Measurements from ENCODE around the gene SPATA17. TPM values are rescaled to one million over a fixed set of nuclear protein-coding genes. Genes with fewer than 3 reads are reported as not detected.

Gene SPATA17
- total RNA-seq, 1 experiment from 2014 or later, result not detected

DNA sequence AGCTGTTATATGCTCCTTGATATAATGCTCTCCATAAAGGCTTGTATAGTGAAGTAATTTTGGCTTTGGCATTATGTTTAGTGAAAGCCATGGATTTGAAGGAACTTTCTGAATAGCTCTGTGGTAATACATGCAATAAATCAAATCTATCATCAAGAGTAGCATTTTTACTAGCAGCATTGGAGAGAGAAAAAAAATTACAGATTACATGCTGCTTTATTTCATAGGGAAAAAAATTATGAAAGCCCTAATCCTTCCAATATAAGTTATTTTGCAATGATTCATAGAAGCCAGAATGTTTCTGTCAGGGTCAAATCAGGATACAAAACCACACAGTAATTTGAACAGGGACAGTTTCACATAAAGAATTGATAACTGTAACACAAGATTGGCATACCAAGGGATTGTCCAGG lies 250.0 kb downstream of the SPATA17 start:
- DNase-seq (ENCODE audit: low spot score), result no peak
- CTCF ChIA-PET, result no interaction called here
- POLR2A ChIA-PET (ENCODE audit: low non-redundant PET), result no interaction called here
- Histone ChIP-seq H3K4me1 (ENCODE audit: insufficient read depth, low read length, poor library complexity, severe bottlenecking) (no peaks in the 10 kb centered on the region), H3K4me3 (ENCODE audit: low read depth, low read length, poor library complexity, severe bottlenecking) (no peak overlapping the region), H3K27me3 (replicated peaks; ENCODE audit: insufficient read depth, low read depth, low read length, poor library complexity) (peaks cover 9% of the 10 kb centered on the region), H3K9me3 (ENCODE audit: low read depth, low read length, poor library complexity, severe bottlenecking) (no peaks in the 10 kb centered on the region), H3K27ac (ENCODE audit: low read depth, low read length, poor library complexity, severe bottlenecking) (no peak overlapping the region), H3K36me3 (ENCODE audit: insufficient read depth, low read length, poor library complexity, severe bottlenecking) (no peaks in the 10 kb centered on the region)
- no TSS peak for BruUV-seq (replicated peaks)
- no peak for TF ChIP-seq EZH2 (IDR thresholded peaks at IDR 0.05; ENCODE audit: borderline replicate concordance, low read depth, low read length, poor library complexity, severe bottlenecking)
- TF ChIP-seq, protein P1, sequence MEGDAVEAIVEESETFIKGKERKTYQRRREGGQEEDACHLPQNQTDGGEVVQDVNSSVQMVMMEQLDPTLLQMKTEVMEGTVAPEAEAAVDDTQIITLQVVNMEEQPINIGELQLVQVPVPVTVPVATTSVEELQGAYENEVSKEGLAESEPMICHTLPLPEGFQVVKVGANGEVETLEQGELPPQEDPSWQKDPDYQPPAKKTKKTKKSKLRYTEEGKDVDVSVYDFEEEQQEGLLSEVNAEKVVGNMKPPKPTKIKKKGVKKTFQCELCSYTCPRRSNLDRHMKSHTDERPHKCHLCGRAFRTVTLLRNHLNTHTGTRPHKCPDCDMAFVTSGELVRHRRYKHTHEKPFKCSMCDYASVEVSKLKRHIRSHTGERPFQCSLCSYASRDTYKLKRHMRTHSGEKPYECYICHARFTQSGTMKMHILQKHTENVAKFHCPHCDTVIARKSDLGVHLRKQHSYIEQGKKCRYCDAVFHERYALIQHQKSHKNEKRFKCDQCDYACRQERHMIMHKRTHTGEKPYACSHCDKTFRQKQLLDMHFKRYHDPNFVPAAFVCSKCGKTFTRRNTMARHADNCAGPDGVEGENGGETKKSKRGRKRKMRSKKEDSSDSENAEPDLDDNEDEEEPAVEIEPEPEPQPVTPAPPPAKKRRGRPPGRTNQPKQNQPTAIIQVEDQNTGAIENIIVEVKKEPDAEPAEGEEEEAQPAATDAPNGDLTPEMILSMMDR (conservative IDR thresholded peaks at IDR 0.05; ENCODE audit: low read depth, low read length), result no peak
- intact Hi-C loops (cut with micrococcal nuclease; ENCODE audit: unreplicated experiment), result no loop called here

DNA sequence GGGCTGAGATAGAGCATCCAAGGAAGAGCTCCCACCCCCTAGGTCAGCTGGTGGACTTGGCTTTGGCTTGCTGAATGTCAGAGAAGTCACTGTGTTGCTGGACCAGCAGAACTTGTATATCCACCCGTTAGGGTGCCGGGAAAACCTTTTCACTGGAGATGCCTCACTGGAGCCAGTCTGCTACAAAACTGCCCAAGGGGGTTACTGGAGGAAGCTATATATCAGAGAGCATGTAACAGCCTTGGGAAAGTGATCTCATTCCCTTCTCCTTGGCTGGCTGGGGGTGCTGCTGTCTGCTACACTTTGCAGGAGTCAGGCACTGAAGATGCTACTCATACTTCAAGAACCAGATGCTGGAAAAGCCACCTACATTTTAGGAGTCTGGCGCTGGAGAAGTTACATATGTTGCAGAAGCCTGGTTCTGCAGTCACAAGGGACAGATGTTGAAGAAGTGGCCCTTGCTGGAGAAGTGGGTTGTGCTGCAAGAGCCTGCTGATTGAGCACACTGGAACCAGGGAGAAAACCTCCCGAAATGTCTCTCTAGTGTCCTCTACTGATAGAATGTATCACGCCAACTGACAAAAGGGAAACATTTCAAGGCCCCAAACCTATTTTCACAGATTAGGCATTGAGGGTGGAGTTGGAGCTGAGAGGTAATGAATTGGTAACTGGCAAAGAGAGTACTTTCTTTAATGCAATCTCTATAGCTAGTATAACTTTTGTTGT lies 250.6 kb downstream of the SPATA17 start:
- Histone ChIP-seq H3K36me3 (ENCODE audit: insufficient read depth, low read length, poor library complexity, severe bottlenecking) (no peaks in the 10 kb centered on the region), H3K4me1 (ENCODE audit: insufficient read depth, low read length, poor library complexity, severe bottlenecking) (no peaks in the 10 kb centered on the region), H3K9me3 (ENCODE audit: low read depth, low read length, poor library complexity, severe bottlenecking) (no peaks in the 10 kb centered on the region), H3K4me3 (ENCODE audit: low read depth, low read length, poor library complexity, severe bottlenecking) (no peak overlapping the region), H3K27ac (ENCODE audit: low read depth, low read length, poor library complexity, severe bottlenecking) (no peak overlapping the region), H3K27me3 (replicated peaks; ENCODE audit: insufficient read depth, low read depth, low read length, poor library complexity) (peaks cover 9% of the 10 kb centered on the region)
- ChIA-PET CTCF (no interaction called here), POLR2A (ENCODE audit: low non-redundant PET) (no interaction called here)
- peak; percentile 3 for DNase-seq (ENCODE audit: low spot score)
- no TSS peak for BruUV-seq (replicated peaks)
- intact Hi-C loops (cut with micrococcal nuclease; ENCODE audit: unreplicated experiment), result no loop called here
- TF ChIP-seq, protein P1 (conservative IDR thresholded peaks at IDR 0.05; ENCODE audit: low read depth, low read length), result no peak; the same call in 1 of the 2 replicates
- TF ChIP-seq EZH2 (IDR thresholded peaks at IDR 0.05; ENCODE audit: borderline replicate concordance, low read depth, low read length, poor library complexity, severe bottlenecking), result no peak

DNA sequence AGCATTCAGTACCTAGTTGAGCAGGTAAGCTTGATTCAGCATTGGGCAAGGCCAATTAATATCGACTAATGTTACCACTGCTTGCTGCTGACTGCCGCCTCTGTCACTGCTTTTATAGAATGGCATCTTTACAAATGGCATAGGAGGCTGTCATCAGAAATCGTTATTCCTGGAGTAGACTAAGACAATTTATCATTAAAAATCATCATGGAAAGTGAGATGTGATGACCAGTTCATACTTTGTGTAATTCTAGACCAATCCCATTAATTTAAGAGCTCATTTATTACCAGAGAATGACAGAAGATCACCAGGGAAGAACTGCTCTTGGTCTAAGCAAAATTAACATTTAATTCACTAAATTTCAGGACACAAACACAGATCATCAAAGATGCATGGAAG lies 254.0 kb downstream of the SPATA17 start:
- DNase-seq (ENCODE audit: low spot score), result no peak
- intact Hi-C loops (cut with micrococcal nuclease; ENCODE audit: unreplicated experiment), result no loop called here

More for the DNA sequence above, 254.0 kb downstream of the SPATA17 start:
- H3K4me1 ChIP-seq (ENCODE audit: insufficient read depth, low read length, poor library complexity, severe bottlenecking), result no peaks in the 10 kb centered on the region
- H3K27ac ChIP-seq (ENCODE audit: low read depth, low read length, poor library complexity, severe bottlenecking), result no peak overlapping the region
- BruUV-seq (replicated peaks), result no TSS peak
- H3K9me3 ChIP-seq (ENCODE audit: low read depth, low read length, poor library complexity, severe bottlenecking), result no peaks in the 10 kb centered on the region
- ChIA-PET POLR2A (ENCODE audit: low non-redundant PET) (no interaction called here), CTCF (no interaction called here)
- H3K4me3 ChIP-seq (ENCODE audit: low read depth, low read length, poor library complexity, severe bottlenecking), result no peak overlapping the region
- no peaks in the 10 kb centered on the region for H3K36me3 ChIP-seq (ENCODE audit: insufficient read depth, low read length, poor library complexity, severe bottlenecking)
- no peak for TF ChIP-seq EZH2 (IDR thresholded peaks at IDR 0.05; ENCODE audit: borderline replicate concordance, low read depth, low read length, poor library complexity, severe bottlenecking)
- TF ChIP-seq, protein P1 (conservative IDR thresholded peaks at IDR 0.05; ENCODE audit: low read depth, low read length), result no peak
- H3K27me3 ChIP-seq (replicated peaks; ENCODE audit: insufficient read depth, low read depth, low read length, poor library complexity), result peaks cover 7% of the 10 kb centered on the region

Data from A673 (cell line).